Measurements from ENCODE around the gene CDC42BPA.

DNA sequence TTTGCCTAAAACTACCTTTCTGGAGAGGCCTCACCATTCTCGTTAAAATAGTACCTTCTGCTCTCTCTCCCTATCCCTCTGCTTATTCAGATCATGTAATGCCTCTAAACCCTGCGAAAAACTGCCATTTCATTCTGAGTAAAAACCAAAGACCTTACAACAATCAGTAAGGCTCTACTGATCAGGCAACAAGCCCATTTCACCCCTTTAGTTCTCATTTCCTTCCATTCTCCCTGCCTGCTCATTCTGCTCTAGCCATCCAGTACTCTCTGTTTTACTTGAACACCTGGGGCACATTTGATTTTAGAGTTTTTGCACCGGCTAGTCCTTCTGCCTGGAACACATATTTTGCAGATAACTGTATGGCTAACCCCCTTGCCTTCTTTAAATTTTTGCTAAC is 190.4 kb downstream of the CDC42BPA start:
- TF ChIP-seq, protein P1, sequence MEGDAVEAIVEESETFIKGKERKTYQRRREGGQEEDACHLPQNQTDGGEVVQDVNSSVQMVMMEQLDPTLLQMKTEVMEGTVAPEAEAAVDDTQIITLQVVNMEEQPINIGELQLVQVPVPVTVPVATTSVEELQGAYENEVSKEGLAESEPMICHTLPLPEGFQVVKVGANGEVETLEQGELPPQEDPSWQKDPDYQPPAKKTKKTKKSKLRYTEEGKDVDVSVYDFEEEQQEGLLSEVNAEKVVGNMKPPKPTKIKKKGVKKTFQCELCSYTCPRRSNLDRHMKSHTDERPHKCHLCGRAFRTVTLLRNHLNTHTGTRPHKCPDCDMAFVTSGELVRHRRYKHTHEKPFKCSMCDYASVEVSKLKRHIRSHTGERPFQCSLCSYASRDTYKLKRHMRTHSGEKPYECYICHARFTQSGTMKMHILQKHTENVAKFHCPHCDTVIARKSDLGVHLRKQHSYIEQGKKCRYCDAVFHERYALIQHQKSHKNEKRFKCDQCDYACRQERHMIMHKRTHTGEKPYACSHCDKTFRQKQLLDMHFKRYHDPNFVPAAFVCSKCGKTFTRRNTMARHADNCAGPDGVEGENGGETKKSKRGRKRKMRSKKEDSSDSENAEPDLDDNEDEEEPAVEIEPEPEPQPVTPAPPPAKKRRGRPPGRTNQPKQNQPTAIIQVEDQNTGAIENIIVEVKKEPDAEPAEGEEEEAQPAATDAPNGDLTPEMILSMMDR (IDR thresholded peaks at IDR 0.05): no peak
- no peak for TF ChIP-seq POLR2A (IDR thresholded peaks at IDR 0.05)
- TF ChIP-seq POLR2AphosphoS5 (IDR thresholded peaks at IDR 0.05): no peak
